Parathyroid adenoma (tissue), 2 donors: ENCODE results near the gene CCDC127.
A peak's percentile ranks its signal among the peaks of the same experiment; 100 is the strongest.

ENCODE experiments used
- H2AFZ ChIP-seq: fragments of 300-600 bp; sonication (generic); one replicate; pipeline ENCODE4 v1.7.0; 2017; ENCODE audit warnings: antibody characterized with exemption, mild to moderate bottlenecking
- H3K27ac ChIP-seq: fragments of 300-600 bp; sonication (generic); one replicate; pipeline ENCODE4 v1.7.0; 2017
- H3K27me3 ChIP-seq: fragments of 300-600 bp; sonication (generic); one replicate; pipeline ENCODE4 v1.7.0; 2017; ENCODE audit warnings: low read length; ENCODE audit not compliant: control insufficient read depth, insufficient read depth
- H3K36me3 ChIP-seq: fragments of 300-600 bp; sonication (generic); one replicate; pipeline ENCODE4 v1.7.0; 2017; ENCODE audit warnings: low read length; ENCODE audit not compliant: control insufficient read depth, insufficient read depth
- H3K4me1 ChIP-seq: fragments of 300-600 bp; sonication (generic); one replicate; pipeline ENCODE4 v1.7.0; 2017; ENCODE audit warnings: control low read depth
- H3K4me2 ChIP-seq: fragments of 300-600 bp; sonication (generic); one replicate; pipeline ENCODE4 v1.7.0; 2017; ENCODE audit warnings: low read length
- H3K4me3 ChIP-seq: fragments of 300-600 bp; sonication (generic); one replicate; pipeline ENCODE4 v1.7.0; 2017; ENCODE audit warnings: low read depth, low read length
- H3K79me2 ChIP-seq: fragments of 300-600 bp; sonication (generic); one replicate; pipeline ENCODE4 v1.7.0; 2017; ENCODE audit warnings: control low read depth
- H3K9ac ChIP-seq: fragments of 300-600 bp; sonication (generic); one replicate; pipeline ENCODE4 v1.7.0; 2017; ENCODE audit warnings: mild to moderate bottlenecking
- H3K9me3 ChIP-seq: fragments of 300-600 bp; sonication (generic); one replicate; pipeline ENCODE4 v1.7.0; 2017; ENCODE audit warnings: low read length; ENCODE audit not compliant: control insufficient read depth
- CTCF ChIP-seq: fragments of 300-600 bp; sonication (generic); IDR thresholded peaks from one replicate; pipeline ENCODE4 v1.7.0; 2017; ENCODE audit warnings: antibody characterized with exemption, mild to moderate bottlenecking
- donor health status: primary hyperparathyroidism.

The CCDC127 gene

GRCh38 chr5:178110-178509 is 39.8 kb downstream of the CCDC127 start:
- Histone ChIP-seq H2AFZ (no peak overlapping the region), H3K9me3 (no peaks in the 10 kb centered on the region), H3K4me1 (peaks cover 7% of the 10 kb centered on the region), H3K27me3 (no peaks in the 10 kb centered on the region), H3K4me3 (no peak overlapping the region), H3K36me3 (no peaks in the 10 kb centered on the region), H3K4me2 (no peak overlapping the region), H3K9ac (no peak overlapping the region), H3K79me2 (no peaks in the 10 kb centered on the region), H3K27ac (no peak overlapping the region)
- no peak for TF ChIP-seq CTCF

DNA sequence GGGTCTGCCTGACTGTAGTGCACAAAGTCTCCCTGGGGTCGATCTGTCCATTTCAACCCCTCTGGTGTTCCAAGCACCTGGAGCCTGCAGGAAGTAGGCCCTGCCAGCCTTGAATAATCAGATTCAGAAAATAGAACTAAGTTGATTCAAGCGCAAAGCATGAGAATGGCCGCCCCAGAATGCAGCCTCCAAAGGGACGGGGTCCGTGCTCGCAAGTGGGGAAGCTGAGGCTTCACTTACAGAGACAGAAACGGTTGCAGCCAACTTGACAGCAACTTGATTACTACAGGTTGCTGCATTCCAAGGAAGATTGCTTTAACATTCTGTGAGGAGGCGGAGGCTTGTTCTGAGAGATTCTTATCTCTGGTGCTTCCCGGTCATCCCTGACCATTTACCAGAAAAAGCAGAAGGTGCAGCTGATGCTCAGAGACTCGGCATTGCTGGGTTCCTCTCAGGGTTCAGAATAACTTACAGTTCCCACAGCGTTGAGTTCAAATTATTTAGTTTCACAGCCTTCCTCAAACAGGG is 41.6 kb downstream of the CCDC127 start:
- TF ChIP-seq CTCF, result no peak
- Histone ChIP-seq H3K36me3 (no peaks in the 10 kb centered on the region), H3K79me2 (no peaks in the 10 kb centered on the region), H2AFZ (no peak overlapping the region), H3K4me1 (peaks cover 7% of the 10 kb centered on the region), H3K4me2 (peak overlapping the region; percentile 37), H3K9me3 (no peaks in the 10 kb centered on the region), H3K9ac (no peak overlapping the region), H3K27ac (no peak overlapping the region), H3K27me3 (no peaks in the 10 kb centered on the region), H3K4me3 (no peak overlapping the region)

GRCh38 chr5:174876-175465 is 43.0 kb downstream of the CCDC127 start:
- H3K9ac ChIP-seq, result no peak overlapping the region
- no peaks in the 10 kb centered on the region for H3K79me2 ChIP-seq
- no peaks in the 10 kb centered on the region for H3K36me3 ChIP-seq
- H3K4me1 ChIP-seq, result peaks cover 7% of the 10 kb centered on the region
- TF ChIP-seq CTCF, result no peak
- H3K27me3 ChIP-seq, result no peaks in the 10 kb centered on the region
- H3K4me2 ChIP-seq, result no peak overlapping the region
- no peak overlapping the region for H3K27ac ChIP-seq
- no peaks in the 10 kb centered on the region for H3K9me3 ChIP-seq
- H3K4me3 ChIP-seq, result no peak overlapping the region
- H2AFZ ChIP-seq, result no peak overlapping the region

GRCh38 chr5:174291-174600 is 43.7 kb downstream of the CCDC127 start:
- H3K4me2 ChIP-seq, result no peak overlapping the region
- H3K4me3 ChIP-seq, result no peak overlapping the region
- H3K4me1 ChIP-seq, result peaks cover 7% of the 10 kb centered on the region
- no peak overlapping the region for H2AFZ ChIP-seq
- no peaks in the 10 kb centered on the region for H3K27me3 ChIP-seq
- H3K36me3 ChIP-seq, result no peaks in the 10 kb centered on the region
- H3K79me2 ChIP-seq, result no peaks in the 10 kb centered on the region
- H3K9ac ChIP-seq, result no peak overlapping the region
- no peaks in the 10 kb centered on the region for H3K9me3 ChIP-seq
- no peak overlapping the region for H3K27ac ChIP-seq
- TF ChIP-seq CTCF, result no peak
